ENCODE measurements around the gene ACKR2. TPM values are rescaled to one million over a fixed set of nuclear protein-coding genes. Genes with fewer than 3 reads are reported as not detected.

Gene ACKR2
- total RNA-seq, 1 donor from 2014 or later = 7.9 TPM

DNA sequence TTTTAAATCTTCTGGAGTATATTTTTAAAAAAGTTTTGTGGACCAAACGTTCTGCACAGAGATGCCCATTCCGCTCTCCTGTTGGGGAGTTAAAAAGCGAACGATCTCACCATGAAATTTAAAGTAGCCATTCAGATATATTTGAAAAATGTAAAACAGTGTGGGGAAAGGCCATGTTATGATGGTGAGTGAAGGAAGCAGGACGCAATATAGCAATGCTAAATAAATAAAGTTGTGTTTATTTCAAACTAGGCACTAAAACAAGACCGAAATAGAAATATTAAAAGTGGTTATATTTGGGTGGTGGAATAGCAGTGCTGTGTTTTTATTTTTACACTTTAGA, 35.9 kb upstream of the ACKR2 start:
- Histone ChIP-seq H3K4me1 (peaks cover 18% of the 10 kb centered on the region), H3K36me3 (no peaks in the 10 kb centered on the region), H3K4me3 (peak overlapping the region; percentile 51 to 58), H3K9me3 (no peaks in the 10 kb centered on the region), H3K27ac (peak overlapping the region; percentile 59), H3K27me3 (no peaks in the 10 kb centered on the region)
- intact Hi-C loops (cut with DNase I) = no loop called here
- TF ChIP-seq POLR2A (IDR thresholded peaks at IDR 0.05) = no peak
- TF ChIP-seq, protein P1, sequence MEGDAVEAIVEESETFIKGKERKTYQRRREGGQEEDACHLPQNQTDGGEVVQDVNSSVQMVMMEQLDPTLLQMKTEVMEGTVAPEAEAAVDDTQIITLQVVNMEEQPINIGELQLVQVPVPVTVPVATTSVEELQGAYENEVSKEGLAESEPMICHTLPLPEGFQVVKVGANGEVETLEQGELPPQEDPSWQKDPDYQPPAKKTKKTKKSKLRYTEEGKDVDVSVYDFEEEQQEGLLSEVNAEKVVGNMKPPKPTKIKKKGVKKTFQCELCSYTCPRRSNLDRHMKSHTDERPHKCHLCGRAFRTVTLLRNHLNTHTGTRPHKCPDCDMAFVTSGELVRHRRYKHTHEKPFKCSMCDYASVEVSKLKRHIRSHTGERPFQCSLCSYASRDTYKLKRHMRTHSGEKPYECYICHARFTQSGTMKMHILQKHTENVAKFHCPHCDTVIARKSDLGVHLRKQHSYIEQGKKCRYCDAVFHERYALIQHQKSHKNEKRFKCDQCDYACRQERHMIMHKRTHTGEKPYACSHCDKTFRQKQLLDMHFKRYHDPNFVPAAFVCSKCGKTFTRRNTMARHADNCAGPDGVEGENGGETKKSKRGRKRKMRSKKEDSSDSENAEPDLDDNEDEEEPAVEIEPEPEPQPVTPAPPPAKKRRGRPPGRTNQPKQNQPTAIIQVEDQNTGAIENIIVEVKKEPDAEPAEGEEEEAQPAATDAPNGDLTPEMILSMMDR (IDR thresholded peaks at IDR 0.05) = no peak
- TF ChIP-seq POLR2AphosphoS5 (IDR thresholded peaks at IDR 0.05; ENCODE audit: insufficient read depth in 1 of 2, low read depth in 1 of 2) = no peak
- no peak for DNase-seq (ENCODE audit: extremely low spot score in 2 of 2)

DNA sequence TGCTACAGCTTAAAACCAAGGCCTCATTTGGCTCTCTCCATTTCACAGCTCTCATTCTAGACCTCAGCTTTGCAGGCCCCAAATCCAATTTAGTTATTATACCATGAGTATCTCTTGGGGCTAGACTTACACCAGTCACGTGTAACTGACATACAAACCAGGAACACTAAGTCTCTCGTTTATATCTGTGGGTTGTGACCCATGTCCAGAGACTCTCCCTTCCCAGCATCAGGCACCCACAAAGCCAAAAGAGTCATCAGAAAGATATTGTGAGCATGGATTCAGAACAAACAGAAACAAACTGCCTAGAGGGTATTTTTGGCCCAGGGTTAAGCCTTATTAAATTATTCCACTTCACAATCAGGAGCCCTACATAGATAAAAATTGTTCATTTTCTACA, 30.6 kb upstream of the ACKR2 start:
- Histone ChIP-seq H3K27me3 (no peaks in the 10 kb centered on the region), H3K4me3 (no peak overlapping the region), H3K4me1 (peaks cover 19% of the 10 kb centered on the region), H3K9me3 (no peaks in the 10 kb centered on the region), H3K27ac (peak overlapping the region; percentile 59), H3K36me3 (peaks cover 0 to 3% of the 10 kb centered on the region in 2 donors)
- TF ChIP-seq POLR2A (IDR thresholded peaks at IDR 0.05) = no peak
- TF ChIP-seq, protein P1 (IDR thresholded peaks at IDR 0.05) = no peak
- TF ChIP-seq POLR2AphosphoS5 (IDR thresholded peaks at IDR 0.05; ENCODE audit: insufficient read depth in 1 of 2, low read depth in 1 of 2) = no peak
- intact Hi-C loops (cut with DNase I) = no loop called here
- peak in 1 of 2 donors; percentile 93 for DNase-seq (ENCODE audit: extremely low spot score in 2 of 2)

DNA sequence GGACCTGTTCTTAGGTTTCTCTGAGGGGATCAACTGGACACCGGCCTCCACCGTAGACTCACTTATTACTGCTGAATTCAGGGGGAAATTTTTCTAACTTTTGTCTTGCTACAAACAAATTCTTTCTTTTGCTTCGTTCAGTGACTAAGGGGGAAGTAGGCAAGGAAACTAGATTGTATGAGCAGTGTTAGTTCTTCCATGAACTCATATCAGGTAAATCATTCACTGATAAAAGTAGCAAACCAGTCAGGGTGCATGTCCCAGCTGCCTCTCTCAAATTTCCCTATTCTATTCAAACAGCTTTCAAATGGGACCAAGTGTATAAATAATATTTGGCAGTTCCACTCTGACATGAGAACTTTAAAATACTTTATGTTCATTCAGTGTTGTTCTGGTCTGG, 28.8 kb upstream of the ACKR2 start:
- no peaks in the 10 kb centered on the region for H3K27me3 ChIP-seq
- intact Hi-C loops (cut with DNase I) = loop anchor here (5.0 to 10.0 kb wide), 2 partner anchors 64 to 102 kb away; no protein-coding TSS in a partner anchor
- TF ChIP-seq, protein P1 (IDR thresholded peaks at IDR 0.05) = no peak
- TF ChIP-seq POLR2AphosphoS5 (IDR thresholded peaks at IDR 0.05; ENCODE audit: insufficient read depth in 1 of 2, low read depth in 1 of 2) (no peak), POLR2A (IDR thresholded peaks at IDR 0.05) (no peak)
- H3K36me3 ChIP-seq = peaks cover 0 to 14% of the 10 kb centered on the region in 2 donors
- DNase-seq (ENCODE audit: extremely low spot score in 2 of 2) = no peak
- peak overlapping the region; percentile 66 for H3K27ac ChIP-seq
- H3K4me3 ChIP-seq = no peak overlapping the region
- no peaks in the 10 kb centered on the region for H3K9me3 ChIP-seq
- H3K4me1 ChIP-seq = peaks cover 15% of the 10 kb centered on the region

DNA sequence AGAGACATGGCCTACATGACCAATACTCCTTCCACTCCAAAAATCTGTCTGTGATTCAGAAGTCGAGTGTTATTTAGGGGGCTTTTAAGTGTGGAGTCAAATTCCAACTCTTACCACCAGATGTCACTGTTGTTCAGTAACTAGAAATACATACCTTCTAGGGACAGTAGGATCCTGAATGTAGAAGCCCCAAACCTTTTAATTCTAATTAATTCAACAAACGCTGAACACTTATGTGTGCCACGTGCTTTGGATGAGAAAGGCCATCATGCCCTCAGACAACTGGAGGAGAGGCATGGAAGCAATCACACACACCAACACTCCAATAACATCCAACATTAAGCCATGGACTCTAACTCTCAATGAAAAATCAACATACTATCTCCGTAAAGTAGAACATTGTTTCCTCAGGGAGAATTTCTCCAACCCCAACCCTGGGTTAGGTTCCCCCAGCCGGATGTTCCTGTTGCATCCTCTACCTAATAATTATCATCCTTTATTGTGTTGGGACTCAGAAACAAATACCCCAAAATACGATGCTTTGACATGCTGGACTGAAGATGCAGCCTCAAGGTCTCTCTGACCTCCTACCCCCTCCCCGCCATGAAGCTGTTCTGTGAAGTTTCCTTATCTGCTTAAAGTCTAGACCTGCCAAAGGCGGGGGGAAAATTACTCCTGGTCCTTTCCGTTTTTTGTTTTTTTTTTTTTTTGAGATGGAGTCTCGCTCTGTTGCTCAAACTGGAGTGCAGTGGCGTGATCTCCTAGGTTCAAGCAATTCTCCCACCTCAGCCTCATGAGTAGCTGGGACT, 28.1 kb upstream of the ACKR2 start:
- intact Hi-C loops (cut with DNase I) = loop anchor here (5.0 to 10.0 kb wide), 2 partner anchors 64 to 101 kb away; no protein-coding TSS in a partner anchor
- DNase-seq (ENCODE audit: extremely low spot score in 2 of 2) = no peak
- TF ChIP-seq POLR2A (IDR thresholded peaks at IDR 0.05) (no peak), POLR2AphosphoS5 (IDR thresholded peaks at IDR 0.05; ENCODE audit: insufficient read depth in 1 of 2, low read depth in 1 of 2) (peak; percentile 14 to 18)
- TF ChIP-seq, protein P1 (IDR thresholded peaks at IDR 0.05) = peak; percentile 75 to 96 (median 95)
- H3K4me3 ChIP-seq = no peak overlapping the region
- H3K27ac ChIP-seq = peak overlapping the region; percentile 66
- H3K36me3 ChIP-seq = peaks cover 0 to 21% of the 10 kb centered on the region in 2 donors
- no peaks in the 10 kb centered on the region for H3K27me3 ChIP-seq
- H3K4me1 ChIP-seq = peaks cover 15% of the 10 kb centered on the region
- H3K9me3 ChIP-seq = no peaks in the 10 kb centered on the region

DNA sequence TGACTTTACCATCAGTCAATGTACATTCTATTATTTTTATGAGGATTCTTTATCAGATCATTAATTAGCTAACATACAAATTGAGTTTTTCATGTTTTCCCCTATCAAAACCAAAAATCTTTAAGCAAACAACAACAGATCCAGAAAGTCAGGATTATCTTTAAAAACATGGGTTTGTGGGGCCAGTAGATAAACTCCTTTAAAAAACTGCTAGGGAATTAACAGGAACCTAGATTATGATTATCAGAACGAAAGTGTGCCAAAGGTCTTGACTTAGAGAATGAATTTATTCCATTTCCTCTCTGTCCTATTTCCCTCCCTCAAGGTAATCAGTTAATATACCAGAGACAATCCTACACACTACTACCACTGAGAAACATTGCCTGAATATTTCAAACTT, 23.0 kb upstream of the ACKR2 start:
- intact Hi-C loops (cut with DNase I) = loop anchor here (10.0 kb wide), 1 partner anchor 59 kb away; no protein-coding TSS in a partner anchor
- Histone ChIP-seq H3K4me3 (no peak overlapping the region), H3K4me1 (no peaks in the 10 kb centered on the region), H3K36me3 (peaks cover 0 to 33% of the 10 kb centered on the region in 2 donors), H3K27me3 (no peaks in the 10 kb centered on the region), H3K9me3 (no peaks in the 10 kb centered on the region), H3K27ac (no peak overlapping the region)
- TF ChIP-seq, protein P1 (IDR thresholded peaks at IDR 0.05) = no peak
- TF ChIP-seq POLR2A (IDR thresholded peaks at IDR 0.05) (no peak), POLR2AphosphoS5 (IDR thresholded peaks at IDR 0.05; ENCODE audit: insufficient read depth in 1 of 2, low read depth in 1 of 2) (no peak)
- DNase-seq (ENCODE audit: extremely low spot score in 2 of 2) = no peak
